CD4-positive, alpha-beta T cell (primary cell): ENCODE data around the gene FBN1. TPM values are rescaled to one million over a fixed set of nuclear protein-coding genes. Genes with fewer than 3 reads are reported as not detected.

Experiments used
- ATAC-seq: fragments of 200-7000 bp; cut with Tn5 transposase; one replicate; pipeline ENCODE4 v1.10.0; 2022; ENCODE audit warnings: mild to moderate bottlenecking; ENCODE audit not compliant: poor library complexity
- CTCF ChIA-PET: fragments of 350-600 bp; sonication (Branson Sonifier 250); formaldehyde crosslinking; loops from one replicate; lab custom pipeline; 2021; ENCODE audit warnings: antibody characterized with exemption, inconsistent platforms; lab: Charles Lee
- POLR2A ChIA-PET: fragments of 350-600 bp; sonication (Branson Sonifier 250); formaldehyde crosslinking; loops from one replicate; lab custom pipeline; 2021; ENCODE audit warnings: antibody characterized with exemption, inconsistent platforms; lab: Charles Lee
- DNase-seq, 14 experiments: peaks; one replicate each; pipeline ENCODE4 v3.0.0-alpha.2; 2013 to 2020; ENCODE audit warnings: mixed read lengths in 2 of 14
- H3K27ac ChIP-seq, 2 donors: one replicate each; pipeline versions ENCODE4 v1.5.1 to v1.7.0; 2013; ENCODE audit warnings: low read length in 2 of 2, low read depth in 1 of 2, mild to moderate bottlenecking in 1 of 2
- H3K27me3 ChIP-seq, 2 experiments: 1 replicate in 1 of 2; 2 replicates in 1 of 2; pipeline versions ENCODE4 v1.6.1 to v1.7.0; 2013; ENCODE audit warnings: low read length in 2 of 2, control low read depth in 1 of 2, mild to moderate bottlenecking in 1 of 2, moderate library complexity in 1 of 2; ENCODE audit not compliant: insufficient read depth in 2 of 2, control insufficient read depth in 1 of 2
- H3K36me3 ChIP-seq: one replicate; pipeline ENCODE4 v1.6.1; 2013; ENCODE audit warnings: low read length, control low read depth; ENCODE audit not compliant: insufficient read depth
- H3K4me1 ChIP-seq: one replicate; pipeline ENCODE4 v1.6.1; 2013; ENCODE audit warnings: low read length, control low read depth; ENCODE audit not compliant: insufficient read depth
- H3K4me3 ChIP-seq: one replicate; pipeline ENCODE4 v1.5.1; 2013; ENCODE audit warnings: mild to moderate bottlenecking, low read length, moderate library complexity
- H3K9me3 ChIP-seq, 2 experiments: 1 replicate in 1 of 2; 2 replicates in 1 of 2; pipeline versions ENCODE4 v1.6.1 to v1.7.0; 2013; ENCODE audit warnings: low read length in 2 of 2, mild to moderate bottlenecking in 2 of 2, control low read depth in 1 of 2, moderate library complexity in 1 of 2; ENCODE audit not compliant: control insufficient read depth in 1 of 2, insufficient read depth in 1 of 2
- H3K27ac Mint-ChIP-seq: one replicate; pipeline ENCODE4 v1.8.0; 2020; ENCODE audit warnings: mixed read lengths
- H3K27me3 Mint-ChIP-seq: one replicate; pipeline ENCODE4 v1.8.0; 2021; ENCODE audit warnings: mixed read lengths
- H3K36me3 Mint-ChIP-seq: one replicate; pipeline ENCODE4 v1.8.0; 2021; ENCODE audit warnings: low read depth, mixed read lengths
- H3K4me1 Mint-ChIP-seq: one replicate; pipeline ENCODE4 v1.8.0; 2021; ENCODE audit warnings: low read depth, mixed read lengths
- H3K4me3 Mint-ChIP-seq: one replicate; pipeline ENCODE4 v1.8.0; 2020; ENCODE audit warnings: mild to moderate bottlenecking, mixed read lengths
- H3K9me3 Mint-ChIP-seq: one replicate; pipeline ENCODE4 v1.8.0; 2020; ENCODE audit warnings: mixed read lengths
- CTCF ChIP-seq: fragments of 200-600 bp; IDR thresholded peaks from one replicate; pipeline ENCODE4 v1.8.0; 2022; ENCODE audit warnings: antibody characterized with exemption, mild to moderate bottlenecking
- intact Hi-C, 2 experiments: fragments of 100-400 bp; cut with DNase I in 1 of 2; cut with micrococcal nuclease in 1 of 2; formaldehyde crosslinking; loops; one replicate each; pipeline versions ENCODE4 v1.15.1 to v1.9.0; 2023 to 2025; cut with DNase I, micrococcal nuclease
- total RNA-seq, 174 experiments: library from RNA in 2 of 174; stranded (reverse) in 2 of 174; gene quantifications; one replicate each; pipeline ENCODE4 v1.2.3 and lab custom pipeline; 2021 to 2026

The FBN1 gene
- total RNA-seq, 2 experiments from 2014 or later: 0.11 to 0.25 TPM

- Mint-ChIP-seq H3K9me3 (no peaks in the 10 kb centered on the region), H3K4me3 (no peak overlapping the region), H3K4me1 (no peaks in the 10 kb centered on the region), H3K27me3 (no peaks in the 10 kb centered on the region), H3K36me3 (no peaks in the 10 kb centered on the region), H3K27ac (no peak overlapping the region)
- no peaks in the 10 kb centered on the region for H3K4me1 ChIP-seq
- no peaks in the 10 kb centered on the region for H3K36me3 ChIP-seq
- H3K9me3 ChIP-seq: no peaks in the 10 kb centered on the region
- H3K27me3 ChIP-seq: no peaks in the 10 kb centered on the region
- intact Hi-C loops: no loop called here
- DNase-seq (no peak), ATAC-seq (no peak)
- no peak overlapping the region for H3K27ac ChIP-seq
- POLR2A ChIA-PET: no interaction called here
- no peak for TF ChIP-seq CTCF
- no peak overlapping the region for H3K4me3 ChIP-seq
- CTCF ChIA-PET: no interaction called here
Measured at GRCh38 chr15:48510976-48511375, 134.5 kb downstream of the FBN1 start.

GRCh38 chr15:48507416-48508065, 138.0 kb downstream of the FBN1 start:
- CTCF ChIA-PET: no interaction called here
- Mint-ChIP-seq H3K4me1 (no peaks in the 10 kb centered on the region), H3K9me3 (no peaks in the 10 kb centered on the region), H3K36me3 (no peaks in the 10 kb centered on the region), H3K27ac (no peak overlapping the region), H3K4me3 (no peak overlapping the region), H3K27me3 (no peaks in the 10 kb centered on the region)
- Histone ChIP-seq H3K4me1 (no peaks in the 10 kb centered on the region), H3K9me3 (no peaks in the 10 kb centered on the region), H3K27me3 (no peaks in the 10 kb centered on the region), H3K36me3 (no peaks in the 10 kb centered on the region), H3K4me3 (no peak overlapping the region), H3K27ac (no peak overlapping the region)
- POLR2A ChIA-PET: no interaction called here
- peak; percentile 49 for TF ChIP-seq CTCF
- peak in 3 of 14 experiments; percentile 6 to 14 (median 6) for DNase-seq
- ATAC-seq: no peak
- intact Hi-C loops: no loop called here

GRCh38 chr15:48505067-48505466, 140.4 kb downstream of the FBN1 start:
- ChIA-PET POLR2A (no interaction called here), CTCF (no interaction called here)
- Mint-ChIP-seq H3K27me3 (no peaks in the 10 kb centered on the region), H3K9me3 (no peaks in the 10 kb centered on the region), H3K36me3 (no peaks in the 10 kb centered on the region), H3K27ac (no peak overlapping the region), H3K4me1 (no peaks in the 10 kb centered on the region), H3K4me3 (no peak overlapping the region)
- DNase-seq: no peak
- Histone ChIP-seq H3K4me3 (no peak overlapping the region), H3K9me3 (no peaks in the 10 kb centered on the region), H3K4me1 (no peaks in the 10 kb centered on the region), H3K27ac (no peak overlapping the region), H3K36me3 (no peaks in the 10 kb centered on the region), H3K27me3 (no peaks in the 10 kb centered on the region)
- ATAC-seq: no peak
- no peak for TF ChIP-seq CTCF
- intact Hi-C loops: no loop called here
